Activated CD8-positive, alpha-beta T cell treated with anti-CD3 and anti-CD28 coated beads for 36 hours (primary cell): ENCODE measurements around the gene ALG1. TPM values are rescaled to one million over a fixed set of nuclear protein-coding genes. Genes with fewer than 3 reads are reported as not detected.
"Not testable (repeated sequence)": the region's sequence is repeated elsewhere in the genome, so short reads cannot be mapped to it uniquely, and the experiment has no call there.

Source experiments
- ATAC-seq: fragments of 200-7000 bp; cut with Tn5 transposase; one replicate; pipeline ENCODE4 v1.10.0; 2021; ENCODE audit warnings: mild to moderate bottlenecking, moderate library complexity
- CTCF ChIA-PET: fragments of 350-600 bp; sonication (Branson Sonifier 250); formaldehyde crosslinking; loops from one replicate; lab custom pipeline; 2021; ENCODE audit warnings: antibody characterized with exemption; lab: Charles Lee
- POLR2A ChIA-PET: fragments of 350-600 bp; sonication (Branson Sonifier 250); formaldehyde crosslinking; loops from one replicate; lab custom pipeline; 2021; ENCODE audit warnings: antibody characterized with exemption; lab: Charles Lee
- DNase-seq: peaks from one replicate; pipeline ENCODE4 v3.0.0-alpha.2; 2020
- H3K27ac Mint-ChIP-seq: one replicate; pipeline ENCODE4 v1.8.0; 2021; ENCODE audit warnings: mild to moderate bottlenecking, mixed read lengths
- H3K27me3 Mint-ChIP-seq: one replicate; pipeline ENCODE4 v1.8.0; 2021; ENCODE audit warnings: mixed read lengths
- H3K36me3 Mint-ChIP-seq: one replicate; pipeline ENCODE4 v1.8.0; 2021; ENCODE audit warnings: low read depth, mixed read lengths
- H3K4me1 Mint-ChIP-seq: one replicate; pipeline ENCODE4 v1.8.0; 2021; ENCODE audit warnings: low read depth, mixed read lengths
- H3K4me3 Mint-ChIP-seq: one replicate; pipeline ENCODE4 v1.8.0; 2021; ENCODE audit warnings: mild to moderate bottlenecking, moderate library complexity, mixed read lengths
- H3K9me3 Mint-ChIP-seq: one replicate; pipeline ENCODE4 v1.8.0; 2021; ENCODE audit warnings: mixed read lengths
- intact Hi-C: fragments of 100-400 bp; cut with micrococcal nuclease; formaldehyde crosslinking; loops from one replicate; pipeline ENCODE4 v1.10.0; 2022
- total RNA-seq, 2 experiments: library from RNA; stranded (reverse); gene quantifications; one replicate each; pipeline ENCODE4 v1.2.3, GENCODE V29; 2021

The ALG1 gene
- total RNA-seq, 2 experiments from 2014 or later: 16.8 to 17.2 TPM

DNA sequence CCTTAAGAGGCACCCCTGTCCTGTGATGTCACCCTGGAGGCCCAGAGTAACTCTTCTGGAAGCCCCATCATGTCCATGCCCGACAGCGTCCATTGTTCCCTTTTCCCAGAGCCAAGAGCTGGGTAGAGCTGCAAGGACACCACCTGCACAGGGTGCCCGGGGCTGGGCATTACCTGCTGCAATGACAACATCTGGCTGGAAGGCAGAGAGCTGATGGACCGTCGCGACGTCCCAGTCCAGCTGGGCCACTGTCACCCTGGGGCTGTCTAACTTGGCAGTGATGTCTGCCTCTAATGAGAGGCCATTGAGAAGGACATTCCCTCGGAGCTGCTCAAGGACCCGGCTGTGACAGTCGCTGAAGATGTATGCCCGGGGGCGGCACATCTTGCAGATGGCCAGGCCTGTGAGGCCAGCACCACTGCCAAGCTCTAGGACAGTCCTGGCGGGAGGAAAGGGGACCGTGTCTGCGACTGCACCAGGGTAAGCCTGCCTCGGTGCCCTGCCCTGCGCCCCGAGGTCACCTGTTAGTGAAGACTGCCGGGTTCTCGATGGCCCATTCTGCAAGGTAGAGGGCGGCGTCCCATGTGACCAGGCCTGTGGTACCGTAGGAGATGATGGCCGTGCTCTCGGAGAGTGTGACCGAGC, 18.4 kb downstream of the ALG1 start:
- H3K27me3 Mint-ChIP-seq, ATAC-seq, POLR2A ChIA-PET, DNase-seq, H3K4me3 Mint-ChIP-seq, intact Hi-C loops, H3K4me1 Mint-ChIP-seq, H3K27ac Mint-ChIP-seq, H3K9me3 Mint-ChIP-seq: not testable (repeated sequence)
- peaks cover 27% of the 10 kb centered on the region for H3K36me3 Mint-ChIP-seq
- CTCF ChIA-PET: interaction anchor here (1.9 kb wide), 1 partner anchor 34 kb away, joined by 4 read pairs; no protein-coding TSS in a partner anchor

DNA sequence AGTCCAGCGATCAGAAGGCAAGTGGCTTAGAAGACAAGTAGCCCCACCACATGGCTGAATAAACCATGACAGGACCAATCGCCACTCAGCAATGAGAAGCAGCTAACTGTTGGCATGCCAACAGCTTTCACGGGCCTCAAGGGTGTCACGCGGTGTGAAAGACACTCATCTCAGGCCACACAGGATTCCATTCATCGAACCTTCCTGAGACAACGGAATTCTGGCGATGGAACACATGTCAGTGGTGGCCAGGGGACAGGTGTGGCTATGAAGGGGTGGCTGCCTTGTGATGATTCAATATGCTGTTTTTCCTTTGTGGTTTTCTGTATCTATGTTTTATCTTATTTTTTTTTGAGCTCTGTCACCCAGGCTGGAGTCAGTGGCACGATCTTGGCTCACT, 18.9 kb downstream of the ALG1 start:
- H3K27ac Mint-ChIP-seq, H3K9me3 Mint-ChIP-seq, H3K27me3 Mint-ChIP-seq, ATAC-seq, POLR2A ChIA-PET, H3K4me3 Mint-ChIP-seq, intact Hi-C loops, CTCF ChIA-PET, DNase-seq: not testable (repeated sequence)
- peaks cover 12% of the 10 kb centered on the region for H3K4me1 Mint-ChIP-seq
- H3K36me3 Mint-ChIP-seq: peaks cover 23% of the 10 kb centered on the region

DNA sequence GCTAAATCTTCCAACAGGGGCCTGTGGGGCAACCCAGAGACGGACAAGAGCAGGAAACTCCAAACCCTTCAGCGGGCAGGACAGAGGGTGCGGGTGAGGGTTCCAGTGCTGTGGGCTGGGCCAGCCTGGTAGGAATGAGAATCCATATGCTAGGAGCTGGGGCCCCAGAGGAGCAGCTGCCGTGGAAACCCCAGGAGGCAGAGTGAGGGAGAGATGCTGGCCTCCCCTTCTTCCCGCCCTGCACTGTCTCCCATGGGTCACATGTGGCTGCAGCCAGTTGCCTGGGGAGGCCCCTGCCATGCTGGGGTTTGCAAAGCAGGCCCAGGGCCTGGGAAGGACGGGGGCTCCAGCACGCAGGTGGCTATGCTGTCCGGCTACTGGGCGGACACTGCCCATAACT, 21.4 kb downstream of the ALG1 start:
- H3K9me3 Mint-ChIP-seq, H3K27ac Mint-ChIP-seq, H3K27me3 Mint-ChIP-seq, H3K4me3 Mint-ChIP-seq, DNase-seq, intact Hi-C loops, ATAC-seq: not testable (repeated sequence)
- Mint-ChIP-seq H3K4me1 (peaks cover 21% of the 10 kb centered on the region), H3K36me3 (peaks cover 18% of the 10 kb centered on the region)
- CTCF ChIA-PET: interaction anchor here (0.8 to 2.3 kb wide), 3 partner anchors 14 to 37 kb away, joined by 3 to 11 read pairs (median 8); no protein-coding TSS in a partner anchor
- POLR2A ChIA-PET: interaction anchor here (1.2 kb wide), 1 partner anchor 22 kb away, joined by 3 read pairs; the partner anchor contains the start of gene ALG1

DNA sequence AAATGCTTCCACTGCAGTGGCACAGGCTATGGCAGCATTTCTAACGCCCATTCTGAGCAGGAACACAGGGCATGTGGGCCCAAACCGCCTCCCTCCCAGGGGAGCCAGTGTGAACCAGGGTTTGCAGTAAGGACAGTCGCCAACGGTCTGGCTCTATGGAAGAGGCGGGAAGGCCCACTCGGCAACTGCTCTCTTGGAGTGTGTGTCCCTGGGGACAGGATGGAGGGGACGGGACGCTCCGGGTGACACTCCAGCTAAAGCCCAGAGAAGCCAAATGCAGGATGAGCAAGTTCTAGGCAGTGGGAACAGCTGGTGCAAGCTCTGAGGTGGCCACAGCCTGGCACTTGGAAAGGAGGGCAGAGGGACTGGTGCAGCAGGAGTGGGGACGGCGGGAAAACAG, 22.1 kb downstream of the ALG1 start:
- H3K27me3 Mint-ChIP-seq, ATAC-seq, POLR2A ChIA-PET, H3K9me3 Mint-ChIP-seq, H3K4me3 Mint-ChIP-seq, intact Hi-C loops, H3K27ac Mint-ChIP-seq, DNase-seq: not testable (repeated sequence)
- Mint-ChIP-seq H3K4me1 (peaks cover 23% of the 10 kb centered on the region), H3K36me3 (peaks cover 16% of the 10 kb centered on the region)
- CTCF ChIA-PET: interaction anchor here (2.3 kb wide), 1 partner anchor 37 kb away, joined by 11 read pairs; no protein-coding TSS in a partner anchor

DNA sequence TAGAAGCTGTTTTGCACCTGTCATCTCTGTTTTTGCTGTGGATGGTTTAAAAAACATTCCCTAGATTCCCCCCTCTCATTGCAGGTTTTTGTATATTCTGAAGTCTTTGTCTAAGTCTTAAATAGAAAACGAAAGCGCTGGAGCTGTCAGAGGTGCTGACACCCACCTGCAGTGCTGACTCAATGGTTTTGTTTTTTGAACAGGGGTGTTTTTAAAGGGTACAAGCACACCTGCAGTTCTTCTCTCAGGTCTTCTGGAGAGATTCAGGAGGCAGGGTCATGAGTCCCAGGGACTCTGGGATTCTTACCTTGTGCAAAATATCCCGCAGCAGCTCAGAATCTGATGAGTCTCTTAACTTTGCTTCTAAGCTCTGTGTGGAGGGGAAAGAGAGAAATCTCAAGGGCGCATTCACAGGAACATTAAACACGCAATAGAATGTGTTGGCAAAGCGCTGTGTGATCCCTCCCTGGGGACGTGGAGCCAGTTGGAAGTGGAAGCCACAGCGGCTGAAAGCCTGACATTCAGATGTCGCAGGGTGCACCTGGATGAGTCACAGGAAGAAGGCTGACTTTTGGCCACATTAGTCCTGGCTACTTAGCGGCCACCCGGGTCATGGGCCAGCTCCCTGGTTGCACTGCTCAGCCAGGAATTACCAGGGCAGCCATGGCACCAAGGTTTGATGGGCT, 23.6 kb downstream of the ALG1 start:
- intact Hi-C loops, H3K27me3 Mint-ChIP-seq, POLR2A ChIA-PET, H3K9me3 Mint-ChIP-seq, ATAC-seq, H3K4me3 Mint-ChIP-seq: not testable (repeated sequence)
- CTCF ChIA-PET: interaction anchor here (1.0 kb wide), 1 partner anchor 39 kb away, joined by 3 read pairs; no protein-coding TSS in a partner anchor
- peak; percentile 34 for DNase-seq
- Mint-ChIP-seq H3K4me1 (peaks cover 25% of the 10 kb centered on the region), H3K27ac (peak overlapping the region; percentile 30), H3K36me3 (peaks cover 13% of the 10 kb centered on the region)

DNA sequence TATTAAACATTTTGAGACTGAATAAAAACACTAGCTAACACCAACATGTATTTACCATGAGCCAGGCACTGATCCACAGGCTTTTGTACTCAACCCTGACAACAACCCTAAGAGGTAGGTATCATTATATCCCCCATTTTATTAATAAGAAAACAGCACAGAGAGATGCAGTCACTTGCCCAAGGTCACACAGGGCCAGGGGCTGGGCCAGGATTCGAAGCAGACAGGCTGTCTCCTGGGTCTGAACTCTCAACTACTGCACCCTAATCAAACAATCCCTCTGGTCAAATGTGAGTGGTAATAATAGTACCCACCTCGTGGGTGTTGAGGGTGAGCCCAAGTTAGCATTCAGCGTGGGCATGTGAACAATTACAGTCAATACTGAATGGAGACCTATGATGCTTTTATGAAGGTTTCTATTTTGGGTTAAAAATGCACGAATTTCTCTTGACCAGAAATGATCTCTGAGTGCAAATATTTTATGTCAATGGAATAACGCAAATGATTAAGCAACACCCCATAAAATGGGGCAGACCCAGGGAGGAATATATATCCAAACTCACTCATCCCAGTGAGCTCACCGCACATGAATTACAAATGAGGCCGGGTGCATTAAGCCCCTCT, 24.9 kb downstream of the ALG1 start:
- Mint-ChIP-seq H3K4me1 (peaks cover 25% of the 10 kb centered on the region), H3K4me3 (peak overlapping the region; percentile 88), H3K27ac (peak overlapping the region; percentile 89)
- intact Hi-C loops, POLR2A ChIA-PET, CTCF ChIA-PET, ATAC-seq, H3K36me3 Mint-ChIP-seq, H3K27me3 Mint-ChIP-seq, H3K9me3 Mint-ChIP-seq: not testable (repeated sequence)
- peak; percentile 12 for DNase-seq

DNA sequence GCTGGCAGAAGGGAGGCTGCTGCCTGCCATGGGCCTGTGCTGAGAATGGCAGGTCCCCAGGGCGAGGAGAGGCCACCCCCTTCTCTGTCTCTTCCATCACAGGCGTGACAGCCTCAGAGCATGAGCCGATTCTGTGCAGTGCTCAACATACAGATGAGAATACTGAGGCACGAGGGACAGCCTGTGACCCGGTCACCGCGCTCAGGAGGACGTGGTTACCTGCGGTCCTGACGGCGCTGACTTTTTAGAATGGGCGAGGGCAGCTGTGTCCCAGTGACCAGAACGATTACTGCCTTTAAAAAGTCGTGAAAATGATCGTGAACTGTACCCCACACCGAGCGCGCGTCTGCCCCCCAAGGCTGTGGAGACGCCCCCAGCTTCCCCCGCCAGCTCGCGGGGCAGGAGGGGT, 25.4 kb downstream of the ALG1 start:
- POLR2A ChIA-PET: not testable (repeated sequence)
- peak; percentile 67 for DNase-seq

DNA sequence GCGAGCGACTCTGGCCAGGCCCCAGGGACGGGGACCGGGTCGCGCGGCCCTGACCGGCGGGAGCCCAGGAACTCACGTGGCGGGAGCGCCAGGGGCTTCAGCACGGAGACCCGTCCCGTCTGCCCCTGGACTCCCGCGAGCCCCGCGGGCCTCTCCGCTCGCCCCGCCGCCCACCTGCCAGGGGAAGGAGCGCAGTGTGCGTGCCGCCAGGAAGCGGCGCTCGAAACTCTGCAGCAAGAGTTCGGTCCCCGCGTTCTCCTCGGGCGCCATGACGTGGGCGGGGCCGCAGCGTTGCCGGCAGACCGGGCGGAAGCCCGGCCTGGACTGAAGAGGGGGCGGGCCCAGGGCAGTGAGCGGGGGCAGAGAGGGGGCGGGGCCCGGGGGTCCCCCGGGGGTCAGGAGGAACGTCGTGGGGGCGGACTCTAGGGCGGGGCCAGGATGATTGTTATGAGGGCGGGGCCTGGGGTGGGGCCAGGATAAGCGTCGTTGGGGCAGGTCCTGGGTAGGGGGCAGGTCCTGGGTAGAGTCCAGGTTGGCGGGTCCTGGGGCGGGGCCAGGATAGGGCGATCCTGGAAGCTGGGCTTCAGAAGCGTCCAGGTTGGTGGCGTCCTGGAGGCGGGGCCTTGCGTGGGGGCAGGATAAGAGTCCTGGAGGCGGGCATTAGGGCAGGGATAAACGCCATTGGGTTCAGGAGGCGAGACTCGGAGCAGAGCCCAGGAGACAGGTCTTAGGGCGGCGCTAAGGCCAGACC, 26.0 kb downstream of the ALG1 start, which contains the start of gene EEF2KMT:
EEF2KMT (minus strand) TSS at position 326 of the 751 bp plus-strand sequence; CDS start at position 270, 56 bp downstream.
- intact Hi-C loops, H3K36me3 Mint-ChIP-seq, POLR2A ChIA-PET, CTCF ChIA-PET, H3K27me3 Mint-ChIP-seq, H3K9me3 Mint-ChIP-seq: not testable (repeated sequence)
- Mint-ChIP-seq H3K4me3 (peak within 1 kb of the TSS; percentile 88), H3K27ac (peak within 1 kb of the TSS; percentile 93), H3K4me1 (peaks cover 19% of the 10 kb centered on the region)
- peak; percentile 100 for ATAC-seq
- DNase-seq: peak; percentile 99

More for the DNA sequence above, 25.4 kb downstream of the ALG1 start:
- peaks cover 23% of the 10 kb centered on the region for H3K4me1 Mint-ChIP-seq
- H3K27me3 Mint-ChIP-seq, H3K9me3 Mint-ChIP-seq, ATAC-seq, H3K36me3 Mint-ChIP-seq, CTCF ChIA-PET, intact Hi-C loops: not testable (repeated sequence)
- peak overlapping the region; percentile 88 for H3K4me3 Mint-ChIP-seq
- peak overlapping the region; percentile 89 for H3K27ac Mint-ChIP-seq

DNA sequence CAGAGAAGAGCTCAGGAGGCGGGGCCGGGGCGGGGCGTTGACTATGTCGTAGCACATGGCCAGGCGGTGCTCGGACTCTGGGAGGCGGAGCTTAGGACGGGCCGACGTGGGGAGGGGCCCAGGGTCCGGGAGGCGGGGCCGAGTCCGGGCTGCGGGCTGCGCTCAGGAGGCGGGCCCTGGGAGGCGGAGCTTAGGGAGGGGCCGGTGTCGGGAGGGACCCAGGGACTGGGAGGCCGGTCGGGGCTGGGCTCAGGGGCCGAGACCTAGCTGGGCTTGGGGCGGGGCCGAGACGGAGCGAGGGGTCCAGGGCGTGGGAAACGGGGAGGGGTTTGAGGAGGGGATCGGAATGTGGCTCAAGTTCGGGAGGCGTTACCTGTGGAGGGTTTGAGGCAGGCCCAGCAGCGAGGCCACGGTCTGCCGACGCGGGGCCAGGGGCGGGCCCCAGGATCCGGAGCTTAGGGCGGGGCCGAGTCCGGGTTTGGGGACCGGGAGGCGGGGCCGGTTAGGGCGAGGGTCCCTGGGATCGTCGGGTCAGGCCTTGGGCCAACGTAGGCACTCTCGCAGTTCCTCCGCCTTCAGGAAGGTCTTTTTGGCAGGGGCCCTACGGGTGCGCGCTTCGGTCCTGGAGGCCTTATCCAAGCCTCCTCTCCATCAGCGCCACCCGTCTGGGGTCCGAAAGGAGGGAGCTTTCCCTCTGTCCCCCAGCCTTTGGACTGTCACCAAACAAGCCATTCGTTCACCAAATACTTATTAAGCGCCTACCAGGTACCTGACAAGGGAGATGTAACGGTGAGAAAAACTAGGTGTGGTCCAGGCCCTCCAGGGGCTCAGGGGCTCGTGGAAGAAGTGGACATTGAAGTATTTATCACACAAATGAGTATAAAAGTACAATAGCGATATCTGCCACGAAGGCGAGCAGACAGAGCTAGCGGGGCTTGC, 26.8 kb downstream of the ALG1 start:
- ATAC-seq, H3K36me3 Mint-ChIP-seq, intact Hi-C loops, H3K27me3 Mint-ChIP-seq, H3K9me3 Mint-ChIP-seq, CTCF ChIA-PET, POLR2A ChIA-PET: not testable (repeated sequence)
- Mint-ChIP-seq H3K27ac (peak overlapping the region; percentile 93), H3K4me3 (peak overlapping the region; percentile 88), H3K4me1 (peaks cover 19% of the 10 kb centered on the region)
- DNase-seq: peak; percentile 71

DNA sequence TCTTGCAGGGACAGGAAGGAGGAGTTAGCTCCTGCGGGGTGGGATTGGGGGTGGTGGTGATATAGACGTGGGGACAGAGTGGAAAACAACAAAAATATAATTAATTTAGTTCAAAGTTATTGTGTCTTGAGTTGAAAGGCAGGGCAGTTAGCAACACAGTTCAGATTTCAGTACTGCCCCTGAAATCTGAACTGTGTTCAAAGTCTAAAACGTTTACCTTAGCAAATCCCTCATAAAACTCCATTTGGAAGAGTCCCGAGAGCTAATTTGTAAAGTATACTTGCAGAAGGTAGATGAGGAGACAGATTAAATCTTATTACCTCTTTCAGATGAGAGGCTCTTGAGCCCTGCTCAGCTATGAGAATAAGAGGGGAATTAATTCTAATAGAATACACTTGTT, 27.5 kb downstream of the ALG1 start:
- H3K4me1 Mint-ChIP-seq: peaks cover 19% of the 10 kb centered on the region
- CTCF ChIA-PET, intact Hi-C loops, H3K27ac Mint-ChIP-seq, DNase-seq, H3K9me3 Mint-ChIP-seq, POLR2A ChIA-PET, H3K27me3 Mint-ChIP-seq, H3K36me3 Mint-ChIP-seq, ATAC-seq: not testable (repeated sequence)
- peak overlapping the region; percentile 88 for H3K4me3 Mint-ChIP-seq
